ENCODE data around the gene HEPH.
"Not testable (repeated sequence)": the region's sequence is repeated elsewhere in the genome, so short reads cannot be mapped to it uniquely, and the experiment has no call there.

GRCh38 chrX:66118722-66119121 is 45.3 kb upstream of the HEPH start:
- TF ChIP-seq CTCF (IDR thresholded peaks at IDR 0.05; ENCODE audit: low read depth, low read length); POLR2A (IDR thresholded peaks at IDR 0.05; ENCODE audit: extremely low read depth, insufficient read length); MYC (IDR thresholded peaks at IDR 0.05; ENCODE audit: low read depth, low read length): not testable (repeated sequence)

All from NB4 (cell line).